H9 (cell line): Measurements from ENCODE around the gene CCDC57. TPM values are rescaled to one million over a fixed set of nuclear protein-coding genes. Genes with fewer than 3 reads are reported as not detected.

Experiments used
- DNase-seq: peaks from one replicate; pipeline ENCODE4 v3.0.0-alpha.2; 2017
- H2AFZ ChIP-seq: one replicate; pipeline ENCODE4 v1.6.1; 2013; ENCODE audit warnings: mild to moderate bottlenecking, low read length, control low read depth, moderate library complexity
- H2AK5ac ChIP-seq: 2 replicates; pipeline ENCODE4 v1.6.1; 2013; ENCODE audit warnings: low read length, control low read depth, mixed read lengths; ENCODE audit not compliant: insufficient read length
- H2BK120ac ChIP-seq: one replicate; pipeline ENCODE4 v1.6.1; 2013; ENCODE audit warnings: low read depth, mild to moderate bottlenecking, low read length, control low read depth, inconsistent platforms; ENCODE audit not compliant: poor library complexity, severe bottlenecking
- H2BK12ac ChIP-seq: 2 replicates; pipeline ENCODE4 v1.6.1; 2013; ENCODE audit warnings: low read length, control low read depth, mixed read lengths, low read depth; ENCODE audit not compliant: insufficient read length
- H2BK15ac ChIP-seq: 2 replicates; pipeline ENCODE4 v1.6.1; 2013; ENCODE audit warnings: low read depth, low read length, control low read depth
- H2BK20ac ChIP-seq: one replicate; pipeline ENCODE4 v1.6.1; 2013; ENCODE audit warnings: low read depth, mild to moderate bottlenecking, low read length, control low read depth, inconsistent platforms; ENCODE audit not compliant: poor library complexity, severe bottlenecking
- H2BK5ac ChIP-seq: 2 replicates; pipeline ENCODE4 v1.6.1; 2013; ENCODE audit warnings: low read length, control low read depth, mixed read lengths; ENCODE audit not compliant: insufficient read length
- H3K14ac ChIP-seq: 2 replicates; pipeline ENCODE4 v1.6.1; 2013; ENCODE audit warnings: low read length, control low read depth; ENCODE audit not compliant: insufficient read depth
- H3K18ac ChIP-seq: 2 replicates; pipeline ENCODE4 v1.6.1; 2013; ENCODE audit warnings: low read depth, mild to moderate bottlenecking, mixed read lengths, low read length, control low read depth; ENCODE audit not compliant: insufficient read length
- H3K23ac ChIP-seq: 2 replicates; pipeline ENCODE4 v1.6.1; 2013; ENCODE audit warnings: low read length, control low read depth, mixed read lengths, low read depth; ENCODE audit not compliant: insufficient read length
- H3K23me2 ChIP-seq: 2 replicates; pipeline ENCODE4 v1.6.1; 2013; ENCODE audit warnings: low read depth, mild to moderate bottlenecking, mixed read lengths, low read length, control low read depth; ENCODE audit not compliant: insufficient read length, poor library complexity, severe bottlenecking
- H3K27ac ChIP-seq: 2 replicates; pipeline ENCODE4 v1.5.1; 2013; ENCODE audit warnings: low read length, control low read depth, mixed read lengths, low read depth; ENCODE audit not compliant: insufficient read length
- H3K27me3 ChIP-seq: 2 replicates; pipeline ENCODE4 v1.6.1; 2013; ENCODE audit warnings: low read length, control low read depth, inconsistent platforms; ENCODE audit not compliant: insufficient read depth
- H3K4ac ChIP-seq: 2 replicates; pipeline ENCODE4 v1.6.1; 2013; ENCODE audit warnings: low read depth, mild to moderate bottlenecking, control low read depth, inconsistent platforms, low read length, moderate library complexity
- H3K4me1 ChIP-seq: 2 replicates; pipeline ENCODE4 v1.6.1; 2013; ENCODE audit warnings: low read length, control low read depth, inconsistent platforms; ENCODE audit not compliant: insufficient read depth
- H3K4me2 ChIP-seq: 2 replicates; pipeline ENCODE4 v1.6.1; 2013; ENCODE audit warnings: low read length, control low read depth, mixed read lengths; ENCODE audit not compliant: insufficient read length, insufficient read depth
- H3K56ac ChIP-seq: 2 replicates; pipeline ENCODE4 v1.6.1; 2013; ENCODE audit warnings: low read depth, mild to moderate bottlenecking, mixed read lengths, low read length, control low read depth; ENCODE audit not compliant: insufficient read length
- H3K79me1 ChIP-seq: 2 replicates; pipeline ENCODE4 v1.6.1; 2013; ENCODE audit warnings: low read depth, mild to moderate bottlenecking, moderate library complexity, low read length, control low read depth, inconsistent platforms; ENCODE audit not compliant: insufficient read depth, poor library complexity, severe bottlenecking
- H3K79me2 ChIP-seq: 2 replicates; pipeline ENCODE4 v1.6.1; 2013; ENCODE audit warnings: low read length, control low read depth, inconsistent platforms; ENCODE audit not compliant: insufficient read depth
- H3K9ac ChIP-seq: 2 replicates; pipeline ENCODE4 v1.6.1; 2013; ENCODE audit warnings: low read length, control low read depth, mixed read lengths; ENCODE audit not compliant: insufficient read length; ENCODE audit errors: extremely low read depth
- H3K9me3 ChIP-seq: one replicate; pipeline ENCODE4 v1.6.1; 2013; ENCODE audit warnings: low read depth, low read length, inconsistent platforms; ENCODE audit not compliant: control insufficient read depth
- H3T11ph ChIP-seq: one replicate; pipeline ENCODE4 v1.6.1; 2013; ENCODE audit warnings: mild to moderate bottlenecking, low read length, control low read depth, inconsistent platforms
- H4K20me1 ChIP-seq: one replicate; pipeline ENCODE4 v1.6.1; 2013; ENCODE audit not compliant: control insufficient read depth, insufficient read length, insufficient read depth
- H4K5ac ChIP-seq: 2 replicates; pipeline ENCODE4 v1.6.1; 2013; ENCODE audit warnings: low read depth, mild to moderate bottlenecking, mixed read lengths, low read length, control low read depth; ENCODE audit not compliant: insufficient read length
- H4K8ac ChIP-seq: replicated peaks from 2 replicates; pipeline ENCODE4 v1.6.1; 2013; ENCODE audit warnings: low read length, control low read depth, mixed read lengths, low read depth; ENCODE audit not compliant: insufficient read length
- H4K91ac ChIP-seq: 2 replicates; pipeline ENCODE4 v1.6.1; 2013; ENCODE audit warnings: low read depth, mild to moderate bottlenecking, moderate library complexity, mixed read lengths, low read length, control low read depth; ENCODE audit not compliant: insufficient read length
- H3K27ac Mint-ChIP-seq, 3 experiments: 2 replicates in 2 of 3; 3 replicates in 1 of 3; pipeline ENCODE4 v1.8.0; 2020 to 2021; ENCODE audit warnings: mixed read lengths in 3 of 3, mild to moderate bottlenecking in 1 of 3, moderate library complexity in 1 of 3
- H3K27me3 Mint-ChIP-seq: 2 replicates; pipeline ENCODE4 v1.8.0; 2021; ENCODE audit warnings: low read depth, mild to moderate bottlenecking, moderate library complexity, mixed read lengths
- H3K36me3 Mint-ChIP-seq, 3 experiments: 2 replicates in 2 of 3; 3 replicates in 1 of 3; pipeline ENCODE4 v1.8.0; 2020 to 2021; ENCODE audit warnings: low read depth in 3 of 3, mixed read lengths in 3 of 3; ENCODE audit not compliant: insufficient read depth in 1 of 3
- H3K4me1 Mint-ChIP-seq, 2 experiments: 2 replicates each; pipeline ENCODE4 v1.8.0; 2020; ENCODE audit warnings: mixed read lengths in 2 of 2
- H3K4me3 Mint-ChIP-seq, 2 experiments: 2 replicates in 1 of 2; 3 replicates in 1 of 2; pipeline ENCODE4 v1.8.0; 2020 to 2021; ENCODE audit warnings: mild to moderate bottlenecking in 2 of 2, mixed read lengths in 2 of 2, moderate library complexity in 1 of 2
- H3K9me3 Mint-ChIP-seq, 2 experiments: 2 replicates in 1 of 2; 3 replicates in 1 of 2; pipeline ENCODE4 v1.8.0; 2020; ENCODE audit warnings: mild to moderate bottlenecking in 2 of 2, mixed read lengths in 2 of 2, moderate library complexity in 1 of 2
- CTCF ChIP-seq: fragments of 200-600 bp; sonication (generic); conservative IDR thresholded peaks from 3 replicates; pipeline ENCODE4 v1.8.0; 2021; ENCODE audit warnings: antibody characterized with exemption, mild to moderate bottlenecking
- WGBS: extraction: QIAGEN DNeasy Blood & Tissue Kit; methylation state at CpG from one replicate; pipeline ENCODE4 v1.1.7; 2013; ENCODE audit warnings: missing lambda C conversion rate, low lambda C conversion rate, mixed read lengths; ENCODE audit not compliant: insufficient read length; ENCODE audit errors: extremely low coverage; 5-methylcytosine and 5-hydroxymethylcytosine counted together
- total RNA-seq: library from RNA; stranded (reverse); gene quantifications from 2 replicates; pipeline ENCODE4 v1.2.1, GENCODE V29; 2021

CCDC57 gene
- total RNA-seq, 1 experiment from 2014 or later = 11.0 TPM

- H3K4me1 ChIP-seq = no peaks in the 10 kb centered on the region
- H3K27ac Mint-ChIP-seq = no peak overlapping the region
- no peak overlapping the region for H3K18ac ChIP-seq
- peaks cover 2% of the 10 kb centered on the region for H3K79me1 ChIP-seq
- no peaks in the 10 kb centered on the region for H3K27me3 ChIP-seq
- H3K36me3 Mint-ChIP-seq = peaks cover 6 to 53% (median 43%) of the 10 kb centered on the region in 3 experiments
- no peak overlapping the region for H3K4me3 Mint-ChIP-seq
- H3K14ac ChIP-seq = no peak overlapping the region; the same call in 1 of the 2 replicates
- H2BK20ac ChIP-seq = no peak overlapping the region
- no peak overlapping the region for H2AFZ ChIP-seq
- no peaks in the 10 kb centered on the region for H3K9me3 Mint-ChIP-seq
- H3K4me2 ChIP-seq = no peak overlapping the region
- no peaks in the 10 kb centered on the region for H3K9me3 ChIP-seq
- no peaks in the 10 kb centered on the region for H3K27me3 Mint-ChIP-seq
- H3K23me2 ChIP-seq = no peaks in the 10 kb centered on the region
- H3K4me1 Mint-ChIP-seq = peaks cover 0 to 9% of the 10 kb centered on the region in 2 experiments; a peak in 2 of 4 replicates
- H3T11ph ChIP-seq = no peak overlapping the region
- DNase-seq = no peak
- H4K8ac ChIP-seq = no peak overlapping the region
- no peak overlapping the region for H3K4ac ChIP-seq
- no peak overlapping the region for H3K56ac ChIP-seq
- no CpG with 5 or more reads among the region's 29 CpGs for WGBS
- H4K20me1 ChIP-seq = peaks cover 3% of the 10 kb centered on the region
- H2BK120ac ChIP-seq = no peak overlapping the region
- no peak overlapping the region for H2BK5ac ChIP-seq
- no peak overlapping the region for H3K23ac ChIP-seq
- no peak overlapping the region for H4K5ac ChIP-seq
- no peak overlapping the region for H2AK5ac ChIP-seq
- H2BK12ac ChIP-seq = no peak overlapping the region
- H4K91ac ChIP-seq = no peak overlapping the region
- no peak overlapping the region for H3K27ac ChIP-seq
- no peaks in the 10 kb centered on the region for H3K79me2 ChIP-seq
- H2BK15ac ChIP-seq = no peak overlapping the region
- H3K9ac ChIP-seq = no peak overlapping the region
- TF ChIP-seq CTCF = no peak
Observed at GRCh38 chr17:82056729-82057621, 155.7 kb downstream of the CCDC57 start.
